Chondrocyte (in vitro differentiated cells): ENCODE results near the gene PHTF2. TPM values are rescaled to one million over a fixed set of nuclear protein-coding genes. Genes with fewer than 3 reads are reported as not detected.
"Not testable (repeated sequence)": the region's sequence is repeated elsewhere in the genome, so short reads cannot be mapped to it uniquely, and the experiment has no call there.

ENCODE experiments used
- DNase-seq: peaks from one replicate; pipeline ENCODE4 v3.0.0; 2021; ENCODE audit warnings: mixed read lengths, low spot score
- H3K27ac Mint-ChIP-seq: one replicate; pipeline ENCODE4 v1.8.0; 2021; ENCODE audit warnings: mild to moderate bottlenecking, moderate library complexity, mixed read lengths; ENCODE audit not compliant: unreplicated experiment
- H3K27me3 Mint-ChIP-seq: 2 replicates; pipeline ENCODE4 v1.8.0; 2021; ENCODE audit warnings: low read depth, mixed read lengths
- H3K36me3 Mint-ChIP-seq: 2 replicates; pipeline ENCODE4 v1.8.0; 2021; ENCODE audit warnings: low read depth, mixed read lengths
- H3K4me1 Mint-ChIP-seq: 2 replicates; pipeline ENCODE4 v1.8.0; 2021; ENCODE audit warnings: low read depth, mild to moderate bottlenecking, mixed read lengths
- H3K4me3 Mint-ChIP-seq: one replicate; pipeline ENCODE4 v1.8.0; 2021; ENCODE audit warnings: mild to moderate bottlenecking, moderate library complexity, mixed read lengths; ENCODE audit not compliant: unreplicated experiment
- H3K9me3 Mint-ChIP-seq: 2 replicates; pipeline ENCODE4 v1.8.0; 2021; ENCODE audit warnings: low read depth, mixed read lengths
- total RNA-seq: library from RNA; stranded (reverse); gene quantifications from 3 replicates; pipeline ENCODE4 v1.2.1, GENCODE V29; 2021
- TF ChIP-seq, protein P1 (sequence below): fragments of 200-600 bp; sonication (generic); IDR thresholded peaks from 2 replicates; pipeline ENCODE4 v1.5.0; 2021; ENCODE audit warnings: antibody characterized with exemption, mild to moderate bottlenecking, moderate library complexity

The PHTF2 gene
- total RNA-seq, 1 donor from 2014 or later: 52.6 TPM

DNA sequence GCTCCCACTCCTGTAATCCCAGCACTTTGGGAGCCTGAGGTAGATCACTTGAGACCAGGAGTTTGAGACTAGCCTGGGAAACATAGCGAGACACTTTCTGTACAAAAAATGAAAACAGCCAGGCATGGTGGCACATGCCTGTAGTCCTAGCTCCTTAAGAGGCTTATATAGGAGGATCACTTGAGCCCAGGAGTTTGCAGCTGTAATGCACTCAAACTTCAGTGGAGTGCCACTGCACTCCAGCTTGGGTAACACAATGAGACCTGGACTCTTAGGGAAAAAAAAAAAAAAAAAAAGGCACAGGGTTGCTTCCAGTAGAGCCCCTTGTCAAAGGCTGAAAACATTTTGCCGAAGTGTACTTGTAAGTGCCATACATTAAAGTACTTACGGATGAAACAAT lies 195.3 kb downstream of the PHTF2 start:
- Mint-ChIP-seq H3K4me1 (peaks cover 8% of the 10 kb centered on the region), H3K27ac (no peak overlapping the region), H3K4me3 (no peak overlapping the region), H3K36me3 (no peaks in the 10 kb centered on the region), H3K27me3 (peaks cover 2% of the 10 kb centered on the region), H3K9me3 (peaks cover 5% of the 10 kb centered on the region)
- no peak for DNase-seq
- TF ChIP-seq, protein P1, sequence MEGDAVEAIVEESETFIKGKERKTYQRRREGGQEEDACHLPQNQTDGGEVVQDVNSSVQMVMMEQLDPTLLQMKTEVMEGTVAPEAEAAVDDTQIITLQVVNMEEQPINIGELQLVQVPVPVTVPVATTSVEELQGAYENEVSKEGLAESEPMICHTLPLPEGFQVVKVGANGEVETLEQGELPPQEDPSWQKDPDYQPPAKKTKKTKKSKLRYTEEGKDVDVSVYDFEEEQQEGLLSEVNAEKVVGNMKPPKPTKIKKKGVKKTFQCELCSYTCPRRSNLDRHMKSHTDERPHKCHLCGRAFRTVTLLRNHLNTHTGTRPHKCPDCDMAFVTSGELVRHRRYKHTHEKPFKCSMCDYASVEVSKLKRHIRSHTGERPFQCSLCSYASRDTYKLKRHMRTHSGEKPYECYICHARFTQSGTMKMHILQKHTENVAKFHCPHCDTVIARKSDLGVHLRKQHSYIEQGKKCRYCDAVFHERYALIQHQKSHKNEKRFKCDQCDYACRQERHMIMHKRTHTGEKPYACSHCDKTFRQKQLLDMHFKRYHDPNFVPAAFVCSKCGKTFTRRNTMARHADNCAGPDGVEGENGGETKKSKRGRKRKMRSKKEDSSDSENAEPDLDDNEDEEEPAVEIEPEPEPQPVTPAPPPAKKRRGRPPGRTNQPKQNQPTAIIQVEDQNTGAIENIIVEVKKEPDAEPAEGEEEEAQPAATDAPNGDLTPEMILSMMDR: no peak

- Mint-ChIP-seq H3K4me1 (peaks cover 8% of the 10 kb centered on the region), H3K27ac (no peak overlapping the region), H3K4me3 (no peak overlapping the region), H3K9me3 (peaks cover 9% of the 10 kb centered on the region), H3K36me3 (no peaks in the 10 kb centered on the region), H3K27me3 (peaks cover 2% of the 10 kb centered on the region)
- no peak for DNase-seq
- TF ChIP-seq, protein P1: peak; percentile 29
Observed at GRCh38 chr7:77995717-77996116, 197.1 kb downstream of the PHTF2 start.

DNA sequence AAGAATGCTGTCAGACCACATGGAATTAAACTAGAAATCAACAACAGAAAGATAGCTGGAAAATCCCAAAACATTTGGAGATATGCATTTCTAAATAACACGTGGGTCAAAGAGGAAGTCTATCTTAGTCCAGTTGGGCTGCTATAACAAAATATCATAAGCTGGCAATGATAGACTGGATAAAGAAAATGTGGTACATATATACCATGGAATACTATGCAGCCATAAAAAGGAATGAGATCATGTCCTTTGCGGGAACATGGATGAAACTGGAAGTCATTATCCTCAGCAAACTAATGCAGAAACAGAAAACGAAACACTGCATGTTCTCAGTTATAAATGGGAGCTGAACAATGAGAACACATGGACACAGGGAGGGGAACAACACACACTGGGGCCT lies 200.6 kb downstream of the PHTF2 start:
- peaks cover 14% of the 10 kb centered on the region for H3K9me3 Mint-ChIP-seq
- H3K27ac Mint-ChIP-seq, DNase-seq, H3K36me3 Mint-ChIP-seq, H3K4me3 Mint-ChIP-seq, H3K4me1 Mint-ChIP-seq, H3K27me3 Mint-ChIP-seq: not testable (repeated sequence)

- peaks cover 14% of the 10 kb centered on the region for H3K9me3 Mint-ChIP-seq
- H3K36me3 Mint-ChIP-seq: no peaks in the 10 kb centered on the region
- no peak overlapping the region for H3K4me3 Mint-ChIP-seq
- peaks cover 2% of the 10 kb centered on the region for H3K27me3 Mint-ChIP-seq
- no peaks in the 10 kb centered on the region for H3K4me1 Mint-ChIP-seq
- TF ChIP-seq, protein P1: no peak
- no peak for DNase-seq
- H3K27ac Mint-ChIP-seq: no peak overlapping the region
Observed at GRCh38 chr7:78002021-78002420, 203.4 kb downstream of the PHTF2 start.

- peaks cover 14% of the 10 kb centered on the region for H3K9me3 Mint-ChIP-seq
- no peak overlapping the region for H3K27ac Mint-ChIP-seq
- H3K27me3 Mint-ChIP-seq: peaks cover 2% of the 10 kb centered on the region
- no peaks in the 10 kb centered on the region for H3K4me1 Mint-ChIP-seq
- H3K36me3 Mint-ChIP-seq: no peaks in the 10 kb centered on the region
- H3K4me3 Mint-ChIP-seq: no peak overlapping the region
- DNase-seq: no peak
- TF ChIP-seq, protein P1: no peak
Observed at GRCh38 chr7:78002715-78003114, 204.1 kb downstream of the PHTF2 start.

DNA sequence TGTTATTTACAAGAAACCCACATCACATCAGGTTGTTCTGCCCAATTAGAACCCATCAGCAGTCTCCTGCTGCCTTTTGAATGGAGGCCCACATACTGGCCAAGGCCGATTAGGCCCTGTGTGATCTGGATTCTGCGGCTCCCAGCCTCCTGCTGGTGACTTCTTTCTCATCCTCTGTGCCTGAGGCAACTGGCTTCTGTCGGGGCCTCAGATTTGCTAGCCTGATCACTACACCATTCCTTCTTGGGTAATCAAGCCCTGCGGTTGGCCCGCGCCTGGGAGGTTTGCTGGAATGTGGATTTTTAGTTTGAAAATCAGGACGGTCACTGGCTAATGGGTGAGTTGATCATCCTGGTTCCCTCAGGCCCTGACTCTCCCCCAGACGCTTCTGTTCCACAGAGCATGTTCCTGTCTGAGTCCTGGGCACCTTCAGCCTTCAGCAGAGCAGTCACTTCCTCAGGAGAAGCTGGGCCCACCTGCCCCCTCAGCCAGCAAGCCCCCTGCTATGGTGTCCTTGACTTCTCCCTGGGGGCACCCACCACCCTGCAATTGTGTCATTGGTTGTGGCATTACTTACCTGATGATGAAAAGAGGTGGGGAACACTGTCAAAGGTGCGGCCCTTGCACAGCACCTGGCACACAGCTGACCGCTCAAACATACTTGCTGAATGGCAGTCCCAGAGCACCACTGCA lies 207.6 kb downstream of the PHTF2 start:
- H3K4me1 Mint-ChIP-seq: no peaks in the 10 kb centered on the region
- peaks cover 6% of the 10 kb centered on the region for H3K9me3 Mint-ChIP-seq
- no peak overlapping the region for H3K27ac Mint-ChIP-seq
- peaks cover under 1% of the 10 kb centered on the region for H3K27me3 Mint-ChIP-seq
- TF ChIP-seq, protein P1: no peak
- DNase-seq: no peak
- no peaks in the 10 kb centered on the region for H3K36me3 Mint-ChIP-seq
- no peak overlapping the region for H3K4me3 Mint-ChIP-seq
